Colonic mucosa (tissue), 4 donors: ENCODE measurements around the gene KDM4B. TPM values are rescaled to one million over a fixed set of nuclear protein-coding genes. Genes with fewer than 3 reads are reported as not detected.
A peak's percentile ranks its signal among the peaks of the same experiment; 100 is the strongest.

Source experiments
- DNase-seq: peaks from one replicate; pipeline ENCODE4 v3.0.0-alpha.2; 2020
- H3K27ac ChIP-seq: fragments of 200-600 bp; one replicate; pipeline ENCODE4 v1.8.0; 2021
- H3K27me3 ChIP-seq: fragments of 200-600 bp; one replicate; pipeline ENCODE4 v1.8.0; 2021
- H3K36me3 ChIP-seq: fragments of 200-600 bp; one replicate; pipeline ENCODE4 v1.8.0; 2021
- H3K4me1 ChIP-seq: fragments of 200-600 bp; one replicate; pipeline ENCODE4 v1.8.0; 2021; ENCODE audit warnings: mild to moderate bottlenecking
- H3K4me3 ChIP-seq: fragments of 200-600 bp; one replicate; pipeline ENCODE4 v1.8.0; 2021
- H3K9ac ChIP-seq, 2 donors: one replicate each; pipeline ENCODE4 v1.7.0; 2013; ENCODE audit warnings: control low read depth in 2 of 2, low read depth in 2 of 2, low read length in 2 of 2
- H3K9me3 ChIP-seq: fragments of 200-600 bp; one replicate; pipeline ENCODE4 v1.8.0; 2021
- CTCF ChIP-seq: fragments of 200-600 bp; IDR thresholded peaks from one replicate; pipeline ENCODE4 v1.8.0; 2022; ENCODE audit warnings: antibody characterized with exemption, mild to moderate bottlenecking
- intact Hi-C: fragments of 100-400 bp; cut with DNase I; formaldehyde crosslinking; loops from one replicate; pipeline ENCODE4 v1.14.1; 2022
- total RNA-seq, 2 donors: library from RNA; stranded (reverse); fragmentation: NEBNext Ultra II Directional in 1 of 2; extraction: Animal tissue kit (Norgen Biotek cat#: 25700) in 1 of 2; gene quantifications; one replicate each; pipeline ENCODE4 v1.2.1, GENCODE V29; 2021
- donor health status: healthy.
- donor health status: DM: no; HTN: no; CAD: no.
- donor health status: DM: no; HTN: no; CAD: no.

KDM4B gene
- total RNA-seq, 2 donors from 2014 or later, result 35.2 to 52.9 TPM

DNA sequence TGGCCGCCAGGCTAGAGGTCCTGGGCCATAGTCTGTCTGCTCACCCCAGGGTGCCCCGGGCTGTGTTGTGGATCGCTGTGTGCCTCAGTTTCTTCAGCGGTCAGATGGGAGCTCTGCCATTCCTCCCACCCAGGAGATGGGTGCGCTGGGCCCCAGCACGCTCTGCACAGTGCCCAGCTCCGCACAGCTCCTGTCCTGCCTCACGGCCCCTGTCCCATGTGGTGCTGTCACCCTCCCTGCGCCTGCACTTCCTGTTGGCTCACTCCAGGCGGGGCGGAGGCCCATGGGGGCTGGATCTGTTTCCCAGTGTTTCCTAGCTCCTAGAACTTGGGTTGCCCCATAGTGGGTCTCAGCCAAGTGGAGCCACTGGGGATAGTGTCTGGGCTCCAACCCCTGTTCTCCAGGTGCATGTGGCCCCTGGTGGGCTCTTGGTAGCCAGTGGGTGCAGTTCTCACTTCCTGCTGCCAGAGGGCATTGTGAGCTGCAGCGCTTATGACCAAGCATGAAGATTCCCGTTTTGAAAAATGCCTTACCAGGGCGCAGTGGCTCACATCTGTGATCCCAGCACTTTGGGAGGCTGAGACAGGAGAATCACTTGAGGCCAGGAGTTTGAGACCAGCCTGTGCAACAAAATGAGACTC, 69.8 kb downstream of the KDM4B start:
- no peak for DNase-seq
- Histone ChIP-seq H3K27me3 (no peaks in the 10 kb centered on the region), H3K9ac (no peak overlapping the region), H3K4me1 (no peaks in the 10 kb centered on the region), H3K27ac (no peak overlapping the region), H3K4me3 (no peak overlapping the region), H3K36me3 (peaks cover 7% of the 10 kb centered on the region), H3K9me3 (no peaks in the 10 kb centered on the region)
- TF ChIP-seq CTCF, result peak; percentile 37
- intact Hi-C loops, result no loop called here

DNA sequence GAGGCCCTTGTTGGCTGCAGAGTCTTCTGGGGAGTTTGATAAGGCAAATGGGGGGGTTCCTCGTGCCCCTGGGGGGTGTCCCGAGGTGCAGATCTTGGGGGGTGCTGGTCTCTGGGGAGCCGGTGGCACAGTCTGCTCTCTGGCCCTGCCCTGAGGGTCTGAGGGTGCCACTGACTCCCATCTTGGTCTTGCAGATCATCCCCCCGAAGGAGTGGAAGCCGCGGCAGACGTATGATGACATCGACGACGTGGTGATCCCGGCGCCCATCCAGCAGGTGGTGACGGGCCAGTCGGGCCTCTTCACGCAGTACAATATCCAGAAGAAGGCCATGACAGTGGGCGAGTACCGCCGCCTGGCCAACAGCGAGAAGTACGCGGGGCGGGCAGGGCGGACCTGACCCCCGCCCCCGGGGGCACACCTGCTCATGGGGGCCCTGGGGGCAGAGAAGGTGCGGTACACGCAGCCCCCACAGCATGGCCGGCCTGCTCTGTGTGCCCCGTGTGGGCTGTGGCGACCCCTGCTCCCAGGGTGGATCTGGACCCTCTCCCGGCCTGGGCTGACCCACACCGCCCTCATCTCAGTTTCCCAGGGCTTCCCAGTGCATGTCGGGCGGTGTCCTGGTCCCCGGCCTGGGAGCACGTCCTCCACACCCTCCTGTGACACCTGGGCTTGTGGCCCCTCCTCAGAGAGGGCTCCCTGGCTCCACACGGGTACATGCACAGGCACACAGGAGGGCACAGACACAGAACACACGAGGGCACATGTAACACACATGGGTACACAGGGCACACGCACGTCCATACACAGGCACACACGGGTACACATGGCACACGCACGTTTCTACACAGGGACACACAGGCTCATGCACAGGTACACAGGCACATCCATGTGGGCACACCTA, 71.0 kb downstream of the KDM4B start:
- H3K4me3 ChIP-seq, result no peak overlapping the region
- no peak for DNase-seq
- no peak for TF ChIP-seq CTCF
- no peaks in the 10 kb centered on the region for H3K27me3 ChIP-seq
- intact Hi-C loops, result loop anchor here (10.0 kb wide), 1 partner anchor 525 kb away; the partner anchor contains the start of gene TINCR
- H3K4me1 ChIP-seq, result no peaks in the 10 kb centered on the region
- no peak overlapping the region for H3K9ac ChIP-seq
- H3K27ac ChIP-seq, result no peak overlapping the region
- H3K9me3 ChIP-seq, result no peaks in the 10 kb centered on the region
- H3K36me3 ChIP-seq, result no peaks in the 10 kb centered on the region

- no peak overlapping the region for H3K4me3 ChIP-seq
- TF ChIP-seq CTCF, result no peak
- H3K9ac ChIP-seq, result no peak overlapping the region
- no peaks in the 10 kb centered on the region for H3K36me3 ChIP-seq
- H3K4me1 ChIP-seq, result peaks cover 1% of the 10 kb centered on the region
- H3K27ac ChIP-seq, result no peak overlapping the region
- no peaks in the 10 kb centered on the region for H3K27me3 ChIP-seq
- no peaks in the 10 kb centered on the region for H3K9me3 ChIP-seq
- DNase-seq, result no peak
- intact Hi-C loops, result loop anchor here (10.0 kb wide), 1 partner anchor 524 kb away; the partner anchor contains the start of gene TINCR
Observed at GRCh38 chr19:5040544-5041167, 71.7 kb downstream of the KDM4B start.

DNA sequence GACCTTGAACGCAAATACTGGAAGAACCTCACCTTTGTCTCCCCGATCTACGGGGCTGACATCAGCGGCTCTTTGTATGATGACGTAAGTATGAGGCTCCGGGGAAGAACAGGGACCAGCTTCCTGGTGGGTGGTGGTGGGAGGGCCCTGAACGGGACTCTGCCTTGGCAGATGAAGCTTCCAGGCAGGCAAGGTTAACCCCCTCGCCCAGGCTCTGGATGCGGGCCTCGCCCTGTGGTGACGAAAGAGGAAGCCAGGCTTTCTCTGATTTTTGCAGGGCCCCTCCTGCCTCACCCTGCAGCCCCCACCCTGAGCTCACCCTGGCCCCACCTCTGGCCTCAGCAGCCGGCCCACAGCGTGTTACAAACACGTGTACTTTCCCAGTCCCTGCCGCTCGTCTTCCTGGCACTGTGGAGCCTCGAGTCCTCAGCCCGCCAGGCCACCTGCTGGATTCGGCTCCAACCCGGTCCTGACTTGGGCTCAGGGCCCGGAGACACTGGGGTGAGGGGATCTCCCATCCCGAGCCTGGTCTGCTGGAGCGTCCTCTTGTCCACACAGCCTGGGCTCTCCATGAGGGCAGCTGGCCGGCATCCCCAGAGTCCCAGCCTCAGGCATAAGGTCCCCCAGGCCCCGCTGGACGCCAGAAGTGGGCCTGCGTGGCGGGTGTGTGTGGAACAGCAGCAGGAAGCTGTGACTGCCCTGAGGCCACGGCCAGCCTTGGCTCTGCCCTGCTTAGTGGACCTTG, 72.4 kb downstream of the KDM4B start:
- Histone ChIP-seq H3K27me3 (no peaks in the 10 kb centered on the region), H3K36me3 (no peaks in the 10 kb centered on the region), H3K9me3 (no peaks in the 10 kb centered on the region), H3K4me3 (no peak overlapping the region), H3K4me1 (peaks cover 5% of the 10 kb centered on the region), H3K9ac (no peak overlapping the region), H3K27ac (no peak overlapping the region)
- no peak for DNase-seq
- TF ChIP-seq CTCF, result no peak
- intact Hi-C loops, result loop anchor here (10.0 kb wide), 1 partner anchor 523 kb away; the partner anchor contains the start of gene TINCR

DNA sequence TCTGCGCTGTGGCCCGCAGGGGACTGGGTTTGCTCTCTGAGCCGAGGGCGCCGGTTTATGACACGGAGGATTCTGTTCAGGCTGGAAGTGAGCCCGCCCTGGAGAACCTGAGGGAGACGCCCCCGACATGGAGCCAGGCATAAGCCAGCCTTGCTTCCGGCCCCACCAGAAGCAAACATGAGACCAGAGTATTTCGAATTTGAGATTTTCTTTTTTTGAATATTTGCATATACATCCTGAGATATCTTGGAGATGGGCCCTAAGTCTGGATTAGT, 72.9 kb downstream of the KDM4B start:
- DNase-seq, result no peak
- Histone ChIP-seq H3K4me1 (peaks cover 7% of the 10 kb centered on the region), H3K4me3 (no peak overlapping the region), H3K27ac (no peak overlapping the region), H3K27me3 (no peaks in the 10 kb centered on the region), H3K9ac (no peak overlapping the region), H3K9me3 (no peaks in the 10 kb centered on the region), H3K36me3 (no peaks in the 10 kb centered on the region)
- TF ChIP-seq CTCF, result no peak
- intact Hi-C loops, result loop anchor here (10.0 kb wide), 1 partner anchor 523 kb away; the partner anchor contains the start of gene TINCR
